C4-2B (cell line): ENCODE measurements around the gene FCGBP.

Experiments used
- ZFX ChIP-seq: fragments of 450-650 bp; IDR thresholded peaks from 2 replicates; pipeline ENCODE4 v1.6.1; 2017
- TF ChIP-seq, protein P1 (sequence below): fragments of 450-650 bp; conservative IDR thresholded peaks from 2 replicates; pipeline ENCODE4 v1.5.1; 2017; ENCODE audit warnings: mild to moderate bottlenecking

DNA sequence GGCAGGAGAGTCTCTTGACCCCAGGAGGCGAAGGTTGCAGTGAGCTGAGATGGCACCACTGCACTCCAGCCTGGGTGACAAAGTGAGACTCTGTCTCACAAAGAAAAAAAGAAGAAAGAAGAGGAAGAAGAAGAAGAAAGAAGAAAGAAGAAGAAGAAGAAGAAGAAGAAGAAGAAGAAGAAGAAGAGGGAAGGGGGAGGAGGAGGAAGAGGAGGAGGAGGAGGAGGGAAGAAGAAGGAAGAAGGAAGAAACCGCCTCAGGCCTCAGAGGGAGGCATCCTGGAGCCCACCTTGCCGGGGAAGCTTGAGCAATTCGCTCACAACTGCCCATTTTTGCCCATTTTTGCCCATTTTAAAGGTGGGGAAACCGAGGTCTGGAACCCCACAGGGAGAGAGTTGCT lies 9.5 kb downstream of the FCGBP start:
- TF ChIP-seq, protein P1, sequence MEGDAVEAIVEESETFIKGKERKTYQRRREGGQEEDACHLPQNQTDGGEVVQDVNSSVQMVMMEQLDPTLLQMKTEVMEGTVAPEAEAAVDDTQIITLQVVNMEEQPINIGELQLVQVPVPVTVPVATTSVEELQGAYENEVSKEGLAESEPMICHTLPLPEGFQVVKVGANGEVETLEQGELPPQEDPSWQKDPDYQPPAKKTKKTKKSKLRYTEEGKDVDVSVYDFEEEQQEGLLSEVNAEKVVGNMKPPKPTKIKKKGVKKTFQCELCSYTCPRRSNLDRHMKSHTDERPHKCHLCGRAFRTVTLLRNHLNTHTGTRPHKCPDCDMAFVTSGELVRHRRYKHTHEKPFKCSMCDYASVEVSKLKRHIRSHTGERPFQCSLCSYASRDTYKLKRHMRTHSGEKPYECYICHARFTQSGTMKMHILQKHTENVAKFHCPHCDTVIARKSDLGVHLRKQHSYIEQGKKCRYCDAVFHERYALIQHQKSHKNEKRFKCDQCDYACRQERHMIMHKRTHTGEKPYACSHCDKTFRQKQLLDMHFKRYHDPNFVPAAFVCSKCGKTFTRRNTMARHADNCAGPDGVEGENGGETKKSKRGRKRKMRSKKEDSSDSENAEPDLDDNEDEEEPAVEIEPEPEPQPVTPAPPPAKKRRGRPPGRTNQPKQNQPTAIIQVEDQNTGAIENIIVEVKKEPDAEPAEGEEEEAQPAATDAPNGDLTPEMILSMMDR = no peak
- TF ChIP-seq ZFX = no peak
